Activated naive CD8-positive, alpha-beta T cell treated with anti-CD3 and anti-CD28 coated beads, Interleukin-2, amount 10 ng/mL, durations not matched to agents 7 days and 5 days (primary cell): ENCODE measurements around the gene HIGD1B. TPM values are rescaled to one million over a fixed set of nuclear protein-coding genes. Genes with fewer than 3 reads are reported as not detected.

Experiments
- ATAC-seq: fragments of 150-1000 bp; cut with Tn5 transposase; one replicate; pipeline ENCODE4 v1.10.0; 2021; ENCODE audit warnings: low read depth, moderate library complexity
- POLR2A ChIA-PET: fragments of 350-600 bp; sonication (Branson Sonifier 250); formaldehyde crosslinking; loops from one replicate; lab custom pipeline; 2021; ENCODE audit warnings: antibody characterized with exemption; lab: Charles Lee
- DNase-seq: peaks from one replicate; pipeline ENCODE4 v3.0.0; 2021
- H3K27ac Mint-ChIP-seq: one replicate; pipeline ENCODE4 v1.8.0; 2022; ENCODE audit warnings: mild to moderate bottlenecking, mixed read lengths
- H3K27me3 Mint-ChIP-seq: one replicate; pipeline ENCODE4 v1.8.0; 2022; ENCODE audit warnings: mild to moderate bottlenecking, moderate library complexity, mixed read lengths
- H3K36me3 Mint-ChIP-seq: one replicate; pipeline ENCODE4 v1.8.0; 2021; ENCODE audit warnings: mild to moderate bottlenecking, mixed read lengths
- H3K4me1 Mint-ChIP-seq: one replicate; pipeline ENCODE4 v1.8.0; 2021; ENCODE audit warnings: mixed read lengths
- H3K4me3 Mint-ChIP-seq: one replicate; pipeline ENCODE4 v1.8.0; 2022; ENCODE audit warnings: mild to moderate bottlenecking, moderate library complexity, mixed read lengths
- H3K9me3 Mint-ChIP-seq: one replicate; pipeline ENCODE4 v1.8.0; 2021; ENCODE audit warnings: mixed read lengths
- total RNA-seq, 2 experiments: library from RNA; stranded (reverse); gene quantifications; one replicate each; pipeline ENCODE4 v1.2.3, GENCODE V29; 2021

The HIGD1B gene
- total RNA-seq, 2 experiments from 2014 or later: not detected

- ATAC-seq (no peak), DNase-seq (no peak)
- POLR2A ChIA-PET: interaction anchor here (0.5 kb wide), 1 partner anchor 20 kb away, joined by 3 read pairs; no protein-coding TSS in a partner anchor
- peaks cover 14% of the 10 kb centered on the region for H3K36me3 Mint-ChIP-seq
- no peaks in the 10 kb centered on the region for H3K9me3 Mint-ChIP-seq
- H3K4me1 Mint-ChIP-seq: no peaks in the 10 kb centered on the region
- H3K27me3 Mint-ChIP-seq: no peaks in the 10 kb centered on the region
- no peak overlapping the region for H3K27ac Mint-ChIP-seq
- H3K4me3 Mint-ChIP-seq: no peak overlapping the region
Measured at GRCh38 chr17:44872131-44872768, 24.6 kb downstream of the HIGD1B start.

GRCh38 chr17:44875761-44876160 lies 28.1 kb downstream of the HIGD1B start:
- H3K9me3 Mint-ChIP-seq: no peaks in the 10 kb centered on the region
- H3K27me3 Mint-ChIP-seq: no peaks in the 10 kb centered on the region
- POLR2A ChIA-PET: no interaction called here
- no peak for ATAC-seq
- peaks cover 23% of the 10 kb centered on the region for H3K36me3 Mint-ChIP-seq
- DNase-seq: no peak
- H3K4me1 Mint-ChIP-seq: peaks cover 2% of the 10 kb centered on the region
- H3K4me3 Mint-ChIP-seq: no peak overlapping the region
- no peak overlapping the region for H3K27ac Mint-ChIP-seq

GRCh38 chr17:44877121-44877520 lies 29.4 kb downstream of the HIGD1B start:
- Mint-ChIP-seq H3K9me3 (no peaks in the 10 kb centered on the region), H3K4me1 (peaks cover 2% of the 10 kb centered on the region), H3K27me3 (no peaks in the 10 kb centered on the region), H3K36me3 (peaks cover 21% of the 10 kb centered on the region), H3K4me3 (no peak overlapping the region), H3K27ac (no peak overlapping the region)
- DNase-seq (no peak), ATAC-seq (no peak)
- POLR2A ChIA-PET: no interaction called here

- DNase-seq (no peak), ATAC-seq (no peak)
- Mint-ChIP-seq H3K27me3 (no peaks in the 10 kb centered on the region), H3K36me3 (peaks cover 28% of the 10 kb centered on the region), H3K4me3 (no peak overlapping the region), H3K4me1 (peaks cover 2% of the 10 kb centered on the region), H3K9me3 (no peaks in the 10 kb centered on the region), H3K27ac (no peak overlapping the region)
- POLR2A ChIA-PET: interaction anchor here (0.6 to 0.9 kb wide), 2 partner anchors 9 to 66 kb away, joined by 3 to 4 read pairs; no protein-coding TSS in a partner anchor
Measured at GRCh38 chr17:44878627-44879221, 31.0 kb downstream of the HIGD1B start.

GRCh38 chr17:44879376-44879775 lies 31.7 kb downstream of the HIGD1B start:
- Mint-ChIP-seq H3K36me3 (peaks cover 29% of the 10 kb centered on the region), H3K9me3 (no peaks in the 10 kb centered on the region), H3K4me1 (peaks cover 2% of the 10 kb centered on the region), H3K27ac (no peak overlapping the region), H3K27me3 (no peaks in the 10 kb centered on the region), H3K4me3 (no peak overlapping the region)
- DNase-seq (no peak), ATAC-seq (no peak)
- POLR2A ChIA-PET: interaction anchor here (0.6 kb wide), 1 partner anchor 65 kb away, joined by 4 read pairs; no protein-coding TSS in a partner anchor

- H3K9me3 Mint-ChIP-seq: no peaks in the 10 kb centered on the region
- peaks cover 2% of the 10 kb centered on the region for H3K4me1 Mint-ChIP-seq
- POLR2A ChIA-PET: interaction anchor here (1.2 kb wide), 1 partner anchor 19 kb away, joined by 3 read pairs; the partner anchor contains the start of gene EFTUD2
- DNase-seq: no peak
- ATAC-seq: no peak
- no peak overlapping the region for H3K27ac Mint-ChIP-seq
- H3K36me3 Mint-ChIP-seq: peaks cover 31% of the 10 kb centered on the region
- no peaks in the 10 kb centered on the region for H3K27me3 Mint-ChIP-seq
- H3K4me3 Mint-ChIP-seq: no peak overlapping the region
Measured at GRCh38 chr17:44880062-44880461, 32.4 kb downstream of the HIGD1B start.

- POLR2A ChIA-PET: interaction anchor here (1.2 kb wide), 1 partner anchor 18 kb away, joined by 3 read pairs; the partner anchor contains the start of gene EFTUD2
- Mint-ChIP-seq H3K4me1 (peaks cover 2% of the 10 kb centered on the region), H3K27ac (no peak overlapping the region), H3K36me3 (peaks cover 32% of the 10 kb centered on the region), H3K4me3 (no peak overlapping the region), H3K27me3 (no peaks in the 10 kb centered on the region), H3K9me3 (no peaks in the 10 kb centered on the region)
- no peak for ATAC-seq
- no peak for DNase-seq
Measured at GRCh38 chr17:44881145-44881544, 33.5 kb downstream of the HIGD1B start.

GRCh38 chr17:44884941-44885340 lies 37.3 kb downstream of the HIGD1B start:
- POLR2A ChIA-PET: interaction anchor here (0.6 kb wide), 1 partner anchor 11 kb away, joined by 3 read pairs; no protein-coding TSS in a partner anchor
- DNase-seq: no peak
- Mint-ChIP-seq H3K9me3 (no peaks in the 10 kb centered on the region), H3K4me3 (no peak overlapping the region), H3K27me3 (no peaks in the 10 kb centered on the region), H3K27ac (no peak overlapping the region), H3K4me1 (peaks cover 5% of the 10 kb centered on the region), H3K36me3 (peaks cover 26% of the 10 kb centered on the region)
- ATAC-seq: no peak

GRCh38 chr17:44887016-44887415 lies 39.3 kb downstream of the HIGD1B start:
- POLR2A ChIA-PET: no interaction called here
- DNase-seq (no peak), ATAC-seq (no peak)
- no peaks in the 10 kb centered on the region for H3K27me3 Mint-ChIP-seq
- H3K4me3 Mint-ChIP-seq: no peak overlapping the region
- peaks cover 24% of the 10 kb centered on the region for H3K36me3 Mint-ChIP-seq
- H3K27ac Mint-ChIP-seq: no peak overlapping the region
- H3K9me3 Mint-ChIP-seq: no peaks in the 10 kb centered on the region
- H3K4me1 Mint-ChIP-seq: peaks cover 11% of the 10 kb centered on the region

- Mint-ChIP-seq H3K36me3 (peaks cover 19% of the 10 kb centered on the region), H3K27ac (no peak overlapping the region), H3K4me1 (peaks cover 11% of the 10 kb centered on the region), H3K27me3 (no peaks in the 10 kb centered on the region), H3K9me3 (no peaks in the 10 kb centered on the region), H3K4me3 (no peak overlapping the region)
- POLR2A ChIA-PET: interaction anchor here (1.1 kb wide), 1 partner anchor 10 kb away, joined by 3 read pairs; no protein-coding TSS in a partner anchor
- ATAC-seq (peak; percentile 84), DNase-seq (no peak)
Measured at GRCh38 chr17:44887971-44888954, 40.6 kb downstream of the HIGD1B start.

GRCh38 chr17:44889003-44889402 lies 41.3 kb downstream of the HIGD1B start:
- peaks cover 11% of the 10 kb centered on the region for H3K4me1 Mint-ChIP-seq
- H3K9me3 Mint-ChIP-seq: no peaks in the 10 kb centered on the region
- ATAC-seq: no peak
- no peak for DNase-seq
- H3K27me3 Mint-ChIP-seq: no peaks in the 10 kb centered on the region
- no peak overlapping the region for H3K4me3 Mint-ChIP-seq
- POLR2A ChIA-PET: no interaction called here
- H3K36me3 Mint-ChIP-seq: peaks cover 17% of the 10 kb centered on the region
- no peak overlapping the region for H3K27ac Mint-ChIP-seq

- POLR2A ChIA-PET: interaction anchor here (0.6 kb wide), 1 partner anchor 20 kb away, joined by 3 read pairs; no protein-coding TSS in a partner anchor
- Mint-ChIP-seq H3K36me3 (peaks cover 15% of the 10 kb centered on the region), H3K27ac (no peak overlapping the region), H3K4me3 (no peak overlapping the region), H3K9me3 (no peaks in the 10 kb centered on the region), H3K4me1 (peaks cover 15% of the 10 kb centered on the region), H3K27me3 (no peaks in the 10 kb centered on the region)
- ATAC-seq (no peak), DNase-seq (no peak)
Measured at GRCh38 chr17:44892250-44892649, 44.6 kb downstream of the HIGD1B start.

GRCh38 chr17:44894642-44895041 lies 47.0 kb downstream of the HIGD1B start:
- no peaks in the 10 kb centered on the region for H3K27me3 Mint-ChIP-seq
- peaks cover 19% of the 10 kb centered on the region for H3K36me3 Mint-ChIP-seq
- H3K9me3 Mint-ChIP-seq: no peaks in the 10 kb centered on the region
- no peak overlapping the region for H3K27ac Mint-ChIP-seq
- no peak for DNase-seq
- peaks cover 24% of the 10 kb centered on the region for H3K4me1 Mint-ChIP-seq
- no peak for ATAC-seq
- H3K4me3 Mint-ChIP-seq: no peak overlapping the region
- POLR2A ChIA-PET: no interaction called here
